PFSK-1 (cell line): ENCODE measurements around the gene TUBB1.

Experiments used
- FOXP2 ChIP-seq: optimal IDR thresholded peaks from 2 replicates; pipeline ENCODE3; 2011; ENCODE audit warnings: borderline replicate concordance, control low read depth, inconsistent platforms; ENCODE audit not compliant: insufficient read depth; ENCODE audit errors: extremely low read length, extremely low read depth
- POLR2AphosphoS5 ChIP-seq: IDR thresholded peaks from 2 replicates; pipeline ENCODE4 v1.6.1; 2012; ENCODE audit warnings: low read depth, mild to moderate bottlenecking, control low read depth, low read length, moderate library complexity
- REST ChIP-seq, 2 experiments: IDR thresholded peaks; 2 replicates each; pipeline versions ENCODE4 v1.6.1 to v1.8.0; 2011 to 2012; ENCODE audit warnings: low read depth in 2 of 2, low read length in 2 of 2, control low read depth in 1 of 2, inconsistent platforms in 1 of 2, mild to moderate bottlenecking in 1 of 2, moderate library complexity in 1 of 2; ENCODE audit not compliant: insufficient read depth in 1 of 2
- SIN3A ChIP-seq: IDR thresholded peaks from 2 replicates; pipeline ENCODE4 v1.6.1; 2012; ENCODE audit warnings: mild to moderate bottlenecking, low read length, moderate library complexity, borderline replicate concordance; ENCODE audit not compliant: insufficient read depth
- TAF1 ChIP-seq: IDR thresholded peaks from 2 replicates; pipeline ENCODE4 v1.6.1; 2012; ENCODE audit warnings: low read length, control low read depth, borderline replicate concordance; ENCODE audit not compliant: insufficient read depth

TUBB1 gene

DNA sequence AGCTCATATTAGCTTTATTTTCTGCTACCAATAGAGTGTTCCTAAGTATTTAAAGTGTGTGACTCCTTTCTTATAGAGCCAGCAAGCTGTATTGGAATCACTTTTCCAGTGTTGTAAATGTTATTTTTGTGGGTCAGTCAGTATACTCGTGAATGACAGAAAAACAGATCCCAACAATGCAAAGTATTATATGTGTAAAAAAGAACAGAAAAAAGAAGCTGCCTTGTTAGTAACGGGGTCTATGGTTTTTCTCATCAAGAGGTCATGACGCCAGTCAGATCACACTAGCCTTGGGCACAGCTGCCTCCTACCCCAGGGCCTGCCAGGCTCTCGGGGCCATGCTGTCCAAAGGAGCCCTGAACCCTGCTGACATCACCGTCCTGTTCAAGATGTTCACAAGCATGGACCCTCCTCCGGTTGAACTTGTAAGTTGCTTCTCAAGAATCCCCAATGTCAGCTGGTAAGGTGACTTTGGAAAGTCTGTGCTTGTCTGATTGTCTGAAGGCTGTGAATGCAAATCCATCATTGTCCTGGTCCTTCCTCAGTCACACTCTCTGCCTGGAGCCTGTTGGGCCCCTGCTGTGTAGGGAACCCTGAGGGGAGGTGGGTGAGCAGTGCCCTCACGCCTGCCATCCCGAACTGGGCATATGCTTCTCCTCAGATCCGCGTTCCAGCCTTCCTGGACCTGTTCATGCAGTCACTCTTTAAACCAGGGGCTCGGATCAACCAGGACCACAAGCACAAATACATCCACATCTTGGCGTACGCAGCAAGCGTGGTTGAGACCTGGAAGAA lies 28.4 kb upstream of the TUBB1 start:
- TF ChIP-seq POLR2AphosphoS5 (no peak), FOXP2 (no peak), REST (IDR thresholded peaks at IDR 0.05; ENCODE audit: insufficient read depth in 1 of 2, low read depth in 2 of 2, low read length in 2 of 2) (no peak), SIN3A (no peak), TAF1 (no peak)

DNA sequence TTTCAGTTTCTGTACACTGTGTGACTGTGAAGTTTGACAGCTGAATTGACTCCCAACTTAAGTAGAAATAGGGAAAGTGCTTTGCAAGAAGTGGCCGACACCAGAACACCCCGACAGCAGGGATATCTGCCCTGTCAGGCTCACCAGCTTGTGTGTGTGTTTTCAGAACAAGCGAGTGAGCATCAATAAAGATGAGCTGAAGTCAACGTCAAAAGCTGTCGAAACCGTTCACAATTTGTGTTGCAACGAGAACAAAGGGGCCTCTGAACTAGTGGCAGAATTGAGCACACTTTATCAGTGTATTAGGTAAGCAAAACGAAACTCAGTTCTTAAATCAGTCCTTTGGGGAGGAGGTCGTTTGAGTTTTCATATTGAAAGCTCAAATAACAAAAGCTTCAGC lies 27.5 kb upstream of the TUBB1 start:
- no peak for TF ChIP-seq REST (IDR thresholded peaks at IDR 0.05; ENCODE audit: insufficient read depth in 1 of 2, low read depth in 2 of 2, low read length in 2 of 2)
- TF ChIP-seq TAF1: no peak
- TF ChIP-seq POLR2AphosphoS5: no peak
- TF ChIP-seq SIN3A: no peak
- TF ChIP-seq FOXP2: no peak

- TF ChIP-seq FOXP2 (no peak), SIN3A (no peak), POLR2AphosphoS5 (no peak), TAF1 (no peak), REST (IDR thresholded peaks at IDR 0.05; ENCODE audit: insufficient read depth in 1 of 2, low read depth in 2 of 2, low read length in 2 of 2) (no peak)
These were observed 26.3 kb upstream of the TUBB1 start for GRCh38 chr20:58992911-58993310.

DNA sequence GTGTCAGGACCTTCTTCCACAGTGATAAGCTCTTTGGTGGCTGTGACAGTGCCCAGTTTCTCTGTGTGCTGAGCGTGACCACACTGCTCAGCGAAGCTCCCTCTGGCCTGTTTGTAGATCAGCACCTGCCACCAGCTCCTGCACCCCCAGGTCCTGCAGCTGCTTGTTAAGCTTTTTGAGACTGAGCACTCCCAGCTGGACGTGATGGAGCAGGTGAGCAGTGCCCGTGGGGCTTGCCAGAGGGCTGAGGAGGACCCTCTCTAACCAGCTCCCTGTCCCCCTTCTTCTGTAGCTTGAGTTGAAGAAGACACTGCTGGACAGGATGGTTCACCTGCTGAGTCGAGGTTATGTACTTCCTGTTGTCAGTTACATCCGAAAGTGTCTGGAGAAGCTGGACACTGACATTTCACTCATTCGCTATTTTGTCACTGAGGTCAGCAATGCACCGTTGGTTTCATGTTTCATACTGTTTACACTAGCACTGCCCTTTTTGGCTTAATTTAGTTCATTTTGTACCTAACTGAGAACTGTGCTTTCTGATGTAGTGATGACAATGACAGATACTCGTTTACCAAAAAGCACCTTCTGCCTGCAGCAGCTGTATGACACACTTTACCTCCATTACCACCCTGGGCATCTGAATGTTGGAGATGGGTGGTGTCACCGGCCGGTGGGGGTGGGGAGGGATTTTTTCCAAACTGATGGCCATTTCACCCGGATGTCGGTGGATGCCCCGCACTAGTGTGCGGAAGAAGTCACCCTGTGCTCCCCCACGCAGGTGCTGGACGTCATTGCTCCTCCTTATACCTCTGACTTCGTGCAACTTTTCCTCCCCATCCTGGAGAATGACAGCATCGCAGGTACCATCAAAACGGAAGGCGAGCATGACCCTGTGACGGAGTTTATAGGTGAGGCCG lies 25.6 kb upstream of the TUBB1 start:
- TF ChIP-seq TAF1: no peak
- TF ChIP-seq FOXP2: no peak
- TF ChIP-seq SIN3A: no peak
- TF ChIP-seq POLR2AphosphoS5: no peak
- TF ChIP-seq REST (IDR thresholded peaks at IDR 0.05; ENCODE audit: insufficient read depth in 1 of 2, low read depth in 2 of 2, low read length in 2 of 2): no peak
